ENCODE measurements around the gene SLC2A4RG. TPM values are rescaled to one million over a fixed set of nuclear protein-coding genes. Genes with fewer than 3 reads are reported as not detected.

The SLC2A4RG gene, protein sequence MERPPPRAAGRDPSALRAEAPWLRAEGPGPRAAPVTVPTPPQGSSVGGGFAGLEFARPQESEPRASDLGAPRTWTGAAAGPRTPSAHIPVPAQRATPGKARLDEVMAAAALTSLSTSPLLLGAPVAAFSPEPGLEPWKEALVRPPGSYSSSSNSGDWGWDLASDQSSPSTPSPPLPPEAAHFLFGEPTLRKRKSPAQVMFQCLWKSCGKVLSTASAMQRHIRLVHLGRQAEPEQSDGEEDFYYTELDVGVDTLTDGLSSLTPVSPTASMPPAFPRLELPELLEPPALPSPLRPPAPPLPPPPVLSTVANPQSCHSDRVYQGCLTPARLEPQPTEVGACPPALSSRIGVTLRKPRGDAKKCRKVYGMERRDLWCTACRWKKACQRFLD
- 60.9 TPM for total RNA-seq

DNA sequence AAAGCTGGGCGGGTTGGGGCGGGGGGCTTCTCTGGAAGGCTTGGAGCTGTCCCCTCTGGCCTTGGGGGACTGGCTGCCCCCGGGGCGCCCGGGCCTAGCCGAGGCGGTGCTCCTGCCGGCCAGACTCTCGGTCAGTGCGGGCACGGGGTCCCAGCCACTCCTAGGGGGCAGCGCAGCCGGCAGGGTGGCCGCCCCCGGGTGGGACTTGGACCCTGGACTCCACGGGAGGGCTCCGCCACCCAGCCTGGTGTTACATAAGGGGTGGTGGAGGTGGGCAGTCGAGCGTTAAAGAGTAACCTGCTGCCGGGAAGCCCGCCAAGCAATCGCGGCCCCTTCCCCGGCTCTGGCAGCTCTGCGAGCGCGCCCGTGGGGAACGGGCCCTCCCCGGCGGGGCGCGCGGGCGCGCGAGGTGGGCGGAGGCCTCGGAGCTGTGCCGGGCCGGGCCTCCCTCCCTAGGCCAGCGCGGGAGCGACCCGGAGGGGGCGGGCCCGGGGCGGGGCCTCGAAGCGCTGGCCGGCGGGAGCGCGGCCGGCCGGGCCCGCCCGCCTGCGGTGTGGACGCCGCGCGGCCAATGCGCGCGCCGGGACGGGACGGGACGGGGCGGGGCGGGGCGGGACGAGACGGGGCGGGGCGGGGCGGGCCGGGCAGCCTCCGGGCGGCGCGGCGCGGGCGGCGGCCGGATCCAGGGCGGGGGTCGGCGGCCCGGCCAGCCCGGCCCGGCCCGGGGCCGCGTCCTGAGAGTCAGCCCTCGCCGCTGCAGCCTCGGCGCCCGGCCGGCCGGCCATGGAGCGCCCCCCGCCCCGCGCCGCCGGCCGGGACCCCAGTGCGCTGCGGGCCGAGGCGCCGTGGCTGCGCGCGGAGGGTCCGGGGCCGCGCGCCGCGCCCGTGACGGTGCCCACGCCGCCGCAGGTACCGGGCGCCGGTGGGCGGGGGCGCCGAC is at the start of gene SLC2A4RG:
TSS of gene SLC2A4RG (plus strand) at position 647 of the 940 bp plus-strand sequence. CDS start at position 784, 137 bp downstream.
- peak; percentile 64 for ATAC-seq

DNA sequence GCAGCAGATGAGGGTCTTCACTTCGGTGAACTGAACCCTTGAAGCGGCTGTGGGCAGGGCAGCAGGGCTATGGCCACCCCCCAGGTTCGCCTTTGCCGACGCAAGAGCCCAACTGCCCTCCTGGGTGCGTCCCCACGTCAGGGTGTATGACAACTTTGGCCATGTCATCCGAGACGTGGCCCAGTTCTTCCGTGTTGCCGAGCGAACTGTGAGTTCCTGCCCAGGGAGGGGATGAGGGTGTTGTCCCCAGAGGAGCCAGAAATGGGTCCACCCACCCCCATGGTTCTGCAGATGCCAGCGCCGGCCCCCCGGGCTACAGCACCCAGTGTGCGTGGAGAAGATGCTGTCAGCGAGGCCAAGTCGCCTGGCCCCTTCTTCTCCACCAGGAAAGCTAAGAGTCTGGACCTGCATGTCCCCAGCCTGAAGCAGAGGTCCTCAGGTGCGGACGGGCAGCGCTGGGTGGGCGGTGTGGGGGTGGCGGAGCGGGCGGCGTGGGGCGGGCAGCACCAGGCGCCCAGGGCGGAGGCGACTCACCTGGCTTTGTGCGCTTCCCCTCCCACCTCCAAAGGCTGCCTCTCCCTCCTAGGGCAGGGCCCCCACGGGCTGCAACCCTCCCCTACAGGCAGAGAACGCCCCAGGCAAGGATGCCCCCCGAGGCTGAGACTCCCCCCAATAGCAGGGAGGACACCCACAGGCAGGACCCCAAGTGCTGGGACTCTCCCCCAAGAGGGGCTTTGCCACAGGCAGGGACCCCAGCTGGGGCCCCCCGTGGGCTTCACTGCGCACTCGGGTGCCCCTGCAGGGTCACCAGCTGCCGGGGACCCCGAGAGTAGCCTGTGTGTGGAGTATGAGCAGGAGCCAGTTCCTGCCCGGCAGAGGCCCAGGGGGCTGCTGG is 49.3 kb upstream of the SLC2A4RG start:
- no peak for ATAC-seq

DNA sequence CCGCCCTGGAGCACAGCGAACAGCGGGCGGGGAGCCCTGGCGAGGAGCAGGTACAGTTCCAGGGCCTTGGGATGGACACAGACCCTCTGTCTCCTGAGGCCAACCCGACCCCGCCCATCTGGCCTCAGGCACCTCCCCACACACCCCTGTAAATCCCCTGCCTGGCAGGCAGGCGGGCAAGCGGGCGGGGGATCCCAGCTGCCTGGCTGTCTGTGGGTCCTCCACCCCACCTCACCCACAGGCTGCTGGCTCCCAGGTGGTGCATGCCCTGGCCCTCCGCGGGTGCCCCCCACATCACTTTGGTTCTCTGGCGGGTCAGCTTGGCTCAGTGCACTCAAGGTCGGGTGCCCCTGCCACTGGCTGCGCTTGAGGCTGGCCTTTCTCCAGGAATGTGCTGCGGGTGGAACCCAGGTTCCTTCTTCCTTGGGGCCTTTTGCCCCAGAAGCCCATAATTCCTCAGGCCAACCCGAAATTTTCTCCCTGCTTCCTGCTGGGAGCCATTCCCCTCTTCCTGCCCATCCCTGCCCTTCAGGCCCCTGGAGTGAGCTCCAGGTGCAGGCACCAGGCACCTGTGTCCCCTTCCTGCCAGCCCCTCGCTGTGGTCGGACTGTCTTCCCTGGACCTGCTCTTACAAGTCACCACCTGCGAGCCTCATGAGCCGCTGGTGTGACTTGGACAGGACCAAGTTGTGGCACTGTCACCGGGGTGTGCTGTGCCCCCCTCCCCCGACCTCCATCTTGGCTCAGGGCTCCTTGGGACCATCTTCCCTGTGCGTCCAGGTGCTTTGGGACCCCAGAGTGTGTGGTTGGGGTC is 48.5 kb upstream of the SLC2A4RG start:
- ATAC-seq = no peak

DNA sequence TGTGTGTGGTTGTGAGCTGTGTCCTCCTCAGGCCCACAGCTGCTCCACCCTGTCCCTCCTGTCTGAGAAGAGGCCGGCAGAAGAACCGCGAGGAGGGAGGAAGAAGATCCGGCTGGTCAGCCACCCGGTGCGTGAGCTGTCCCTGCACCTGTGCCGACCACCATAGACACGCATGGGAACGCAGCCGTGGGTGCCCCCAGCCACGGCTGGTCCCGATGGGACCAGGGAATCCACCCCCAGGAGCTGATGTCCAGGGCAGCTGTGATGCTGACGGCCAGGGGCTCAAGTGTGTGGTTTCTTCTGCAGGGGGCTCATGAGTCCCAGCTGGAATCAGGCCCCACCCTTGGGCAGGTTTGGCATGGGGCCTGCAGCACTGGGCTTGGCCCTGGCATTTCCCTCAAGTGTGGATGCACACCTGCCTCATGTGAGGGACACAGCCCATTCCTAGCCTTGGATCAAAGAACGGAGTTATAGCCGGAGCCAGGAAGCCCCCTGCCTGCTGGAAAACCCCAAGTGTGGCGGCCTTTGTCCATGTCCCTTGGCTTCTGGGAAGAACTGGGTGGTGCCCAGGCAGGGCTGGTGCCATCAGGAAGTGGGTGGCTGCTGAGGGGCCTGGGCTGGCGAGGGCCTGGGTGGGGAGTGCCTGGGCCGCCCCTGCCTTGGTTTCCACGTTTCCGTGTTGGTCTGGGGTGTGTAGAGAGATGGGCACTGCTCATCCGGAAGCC is 47.7 kb upstream of the SLC2A4RG start:
- no peak for ATAC-seq

DNA sequence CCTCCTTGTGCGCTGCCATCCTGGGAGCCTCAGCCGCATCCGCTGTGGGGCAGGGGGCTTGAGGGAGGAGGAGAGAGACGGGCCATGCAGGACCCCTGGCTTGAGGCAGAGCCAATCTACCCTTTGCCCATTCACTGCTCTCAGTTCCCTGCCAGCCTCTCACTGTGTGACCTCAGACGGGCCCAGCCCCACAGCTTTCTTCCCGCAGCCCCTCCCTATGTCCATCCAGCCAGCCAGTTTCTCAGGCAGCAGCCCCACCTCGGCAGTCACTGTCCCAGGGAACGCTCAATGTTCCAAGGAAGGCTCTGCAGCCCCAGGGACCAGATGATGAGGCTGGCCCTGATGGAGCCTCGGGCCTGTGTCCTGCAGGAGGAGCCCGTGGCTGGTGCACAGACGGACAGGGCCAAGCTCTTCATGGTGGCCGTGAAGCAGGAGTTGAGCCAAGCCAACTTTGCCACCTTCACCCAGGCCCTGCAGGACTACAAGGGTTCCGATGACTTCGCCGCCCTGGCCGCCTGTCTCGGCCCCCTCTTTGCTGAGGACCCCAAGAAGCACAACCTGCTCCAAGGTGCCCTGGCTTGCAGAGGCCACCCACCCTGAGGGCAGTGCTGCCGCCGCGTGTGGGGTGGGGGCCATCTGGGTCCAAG is 47.0 kb upstream of the SLC2A4RG start:
- ATAC-seq = no peak

DNA sequence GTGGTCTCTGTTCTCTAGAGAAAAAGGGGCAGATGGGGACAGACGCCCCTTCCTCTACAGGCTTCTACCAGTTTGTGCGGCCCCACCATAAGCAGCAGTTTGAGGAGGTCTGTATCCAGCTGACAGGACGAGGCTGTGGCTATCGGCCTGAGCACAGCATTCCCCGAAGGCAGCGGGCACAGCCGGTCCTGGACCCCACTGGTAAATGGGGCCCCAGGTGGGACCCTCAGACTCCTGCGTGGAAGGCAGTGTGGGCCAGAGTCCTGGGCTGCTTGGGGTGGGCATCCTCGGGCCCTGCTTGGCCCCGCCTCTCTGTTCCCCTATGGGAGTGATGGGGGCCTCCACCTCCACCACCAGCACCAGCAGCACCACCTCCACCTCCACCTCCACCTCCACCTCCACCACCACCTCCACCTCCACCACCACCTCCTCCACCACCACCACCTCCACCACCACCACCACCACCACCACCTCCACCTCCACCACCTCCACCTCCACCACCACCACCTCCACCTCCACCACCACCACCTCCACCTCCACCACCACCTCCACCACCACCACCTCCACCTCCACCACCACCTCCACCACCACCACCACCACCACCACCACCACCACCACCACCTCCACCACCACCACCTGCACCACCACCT is 46.4 kb upstream of the SLC2A4RG start:
- ATAC-seq = no peak

DNA sequence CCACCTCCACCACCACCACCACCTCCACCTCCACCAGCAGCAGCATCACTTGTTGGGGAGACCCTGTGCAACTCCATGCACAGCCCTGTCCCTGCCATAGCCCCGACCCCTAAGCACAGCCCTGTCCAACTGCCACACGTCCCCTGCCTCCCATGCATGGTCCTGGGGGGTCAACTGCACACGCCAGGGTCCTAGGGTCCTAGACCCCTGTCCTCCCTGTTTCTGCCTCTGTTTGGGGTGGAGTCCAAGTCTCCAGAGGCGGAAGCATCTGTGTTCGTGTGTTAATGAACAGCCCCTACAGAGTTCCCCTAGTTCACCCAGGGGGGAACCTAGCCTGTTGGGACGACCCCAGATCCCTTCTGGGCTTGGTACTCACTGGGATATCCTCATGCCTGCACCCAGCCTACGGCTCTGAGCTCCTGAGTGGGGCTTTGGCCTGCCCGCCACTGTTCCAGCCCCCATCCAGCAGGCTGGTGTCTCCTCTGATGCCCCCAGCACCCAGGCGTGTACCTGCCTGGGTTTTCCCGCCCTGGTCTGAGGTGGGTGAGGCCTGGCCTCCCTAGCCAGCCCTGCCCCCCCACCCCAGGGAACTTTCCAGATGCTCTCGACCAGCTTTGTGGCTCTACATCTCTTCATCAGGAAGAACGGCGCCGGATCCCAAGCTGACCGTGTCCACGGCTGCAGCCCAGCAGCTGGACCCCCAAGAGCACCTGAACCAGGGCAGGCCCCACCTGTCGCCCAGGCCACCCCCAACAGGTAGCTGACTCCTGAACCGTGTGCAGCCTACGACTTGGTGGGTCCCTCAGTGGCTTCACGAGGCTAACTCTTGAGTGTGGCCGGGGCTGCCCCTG is 45.6 kb upstream of the SLC2A4RG start:
- ATAC-seq = no peak

DNA sequence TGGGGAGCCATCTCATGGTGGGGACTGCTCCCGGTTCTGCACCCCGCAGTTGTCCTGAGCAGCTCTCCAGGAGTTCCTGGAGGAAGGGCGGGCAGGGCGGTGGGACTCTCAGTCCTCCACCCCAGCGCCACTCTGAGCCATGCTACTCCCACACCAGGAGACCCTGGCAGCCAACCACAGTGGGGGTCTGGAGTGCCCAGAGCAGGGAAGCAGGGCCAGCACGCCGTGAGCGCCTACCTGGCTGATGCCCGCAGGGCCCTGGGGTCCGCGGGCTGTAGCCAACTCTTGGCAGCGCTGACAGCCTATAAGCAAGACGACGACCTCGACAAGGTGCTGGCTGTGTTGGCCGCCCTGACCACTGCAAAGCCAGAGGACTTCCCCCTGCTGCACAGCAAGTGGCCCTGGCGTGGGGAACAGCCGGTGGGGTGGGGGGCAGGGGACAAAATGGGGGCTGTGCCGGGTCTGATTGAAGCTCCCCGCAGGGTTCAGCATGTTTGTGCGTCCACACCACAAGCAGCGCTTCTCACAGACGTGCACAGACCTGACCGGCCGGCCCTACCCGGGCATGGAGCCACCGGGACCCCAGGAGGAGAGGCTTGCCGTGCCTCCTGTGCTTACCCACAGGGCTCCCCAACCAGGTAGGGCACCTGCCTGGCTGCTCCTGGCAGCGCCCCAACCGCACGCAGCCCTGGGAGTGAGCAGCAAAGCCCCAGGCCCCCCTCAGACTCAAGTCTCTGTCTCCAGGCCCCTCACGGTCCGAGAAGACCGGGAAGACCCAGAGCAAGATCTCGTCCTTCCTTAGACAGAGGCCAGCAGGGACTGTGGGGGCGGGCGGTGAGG is 44.8 kb upstream of the SLC2A4RG start:
- peak; percentile 4 for ATAC-seq

DNA sequence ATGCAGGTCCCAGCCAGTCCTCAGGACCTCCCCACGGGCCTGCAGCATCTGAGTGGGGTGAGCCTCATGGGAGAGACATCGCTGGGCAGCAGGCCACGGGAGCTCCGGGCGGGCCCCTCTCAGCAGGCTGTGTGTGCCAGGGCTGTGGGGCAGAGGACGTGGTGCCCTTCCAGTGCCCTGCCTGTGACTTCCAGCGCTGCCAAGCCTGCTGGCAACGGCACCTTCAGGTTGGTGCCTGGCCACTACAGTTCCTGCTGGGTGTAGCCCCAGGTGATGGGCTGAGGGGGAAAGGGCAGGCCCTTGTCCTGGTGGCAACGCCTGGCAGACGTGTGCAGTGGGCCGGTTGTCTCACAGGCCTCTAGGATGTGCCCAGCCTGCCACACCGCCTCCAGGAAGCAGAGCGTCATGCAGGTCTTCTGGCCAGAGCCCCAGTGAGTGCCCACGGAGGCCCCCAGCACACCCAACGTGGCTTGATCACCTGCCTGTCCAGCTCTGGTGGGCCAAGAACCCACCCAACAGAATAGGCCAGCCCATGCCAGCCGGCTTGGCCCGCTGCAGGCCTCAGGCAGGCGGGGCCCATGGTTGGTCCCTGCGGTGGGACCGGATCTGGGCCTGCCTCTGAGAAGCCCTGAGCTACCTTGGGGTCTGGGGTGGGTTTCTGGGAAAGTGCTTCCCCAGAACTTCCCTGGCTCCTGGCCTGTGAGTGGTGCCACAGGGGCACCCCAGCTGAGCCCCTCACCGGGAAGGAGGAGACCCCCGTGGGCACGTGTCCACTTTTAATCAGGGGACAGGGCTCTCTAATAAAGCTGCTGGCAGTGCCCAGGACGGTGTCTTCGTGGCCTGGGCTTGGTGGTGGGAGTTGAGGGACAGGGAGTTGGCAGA is 43.9 kb upstream of the SLC2A4RG start:
- ATAC-seq = peak; percentile 16

DNA sequence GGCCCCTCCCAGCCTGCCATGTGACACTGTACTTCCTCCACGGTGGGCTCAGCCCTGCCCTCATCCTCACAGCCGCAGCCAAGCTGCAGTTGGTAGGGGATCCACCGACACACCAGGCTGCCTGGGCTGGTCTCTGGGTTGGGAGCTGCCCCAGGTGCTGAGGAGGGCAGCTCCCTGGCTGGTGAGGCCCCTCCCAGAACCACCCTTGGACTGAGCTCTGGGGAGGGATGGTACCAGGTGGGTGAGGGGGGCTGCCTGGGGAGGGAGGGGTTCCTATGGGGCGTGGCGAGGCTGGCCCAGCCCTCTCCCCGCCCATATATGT is 43.3 kb upstream of the SLC2A4RG start:
- ATAC-seq = peak; percentile 49

DNA sequence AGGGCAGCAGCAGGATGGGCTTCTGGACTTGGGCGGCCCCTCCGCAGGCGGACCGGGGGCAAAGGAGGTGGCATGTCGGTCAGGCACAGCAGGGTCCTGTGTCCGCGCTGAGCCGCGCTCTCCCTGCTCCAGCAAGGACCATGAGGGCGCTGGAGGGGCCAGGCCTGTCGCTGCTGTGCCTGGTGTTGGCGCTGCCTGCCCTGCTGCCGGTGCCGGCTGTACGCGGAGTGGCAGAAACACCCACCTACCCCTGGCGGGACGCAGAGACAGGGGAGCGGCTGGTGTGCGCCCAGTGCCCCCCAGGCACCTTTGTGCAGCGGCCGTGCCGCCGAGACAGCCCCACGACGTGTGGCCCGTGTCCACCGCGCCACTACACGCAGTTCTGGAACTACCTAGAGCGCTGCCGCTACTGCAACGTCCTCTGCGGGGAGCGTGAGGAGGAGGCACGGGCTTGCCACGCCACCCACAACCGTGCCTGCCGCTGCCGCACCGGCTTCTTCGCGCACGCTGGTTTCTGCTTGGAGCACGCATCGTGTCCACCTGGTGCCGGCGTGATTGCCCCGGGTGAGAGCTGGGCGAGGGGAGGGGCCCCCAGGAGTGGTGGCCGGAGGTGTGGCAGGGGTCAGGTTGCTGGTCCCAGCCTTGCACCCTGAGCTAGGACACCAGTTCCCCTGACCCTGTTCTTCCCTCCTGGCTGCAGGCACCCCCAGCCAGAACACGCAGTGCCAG is 42.8 kb upstream of the SLC2A4RG start, which contains the start of gene TNFRSF6B:
TSS of gene TNFRSF6B (plus strand) at position 25 of the 729 bp plus-strand sequence. CDS start at position 141, 116 bp downstream.
- peak; percentile 3 for ATAC-seq

DNA sequence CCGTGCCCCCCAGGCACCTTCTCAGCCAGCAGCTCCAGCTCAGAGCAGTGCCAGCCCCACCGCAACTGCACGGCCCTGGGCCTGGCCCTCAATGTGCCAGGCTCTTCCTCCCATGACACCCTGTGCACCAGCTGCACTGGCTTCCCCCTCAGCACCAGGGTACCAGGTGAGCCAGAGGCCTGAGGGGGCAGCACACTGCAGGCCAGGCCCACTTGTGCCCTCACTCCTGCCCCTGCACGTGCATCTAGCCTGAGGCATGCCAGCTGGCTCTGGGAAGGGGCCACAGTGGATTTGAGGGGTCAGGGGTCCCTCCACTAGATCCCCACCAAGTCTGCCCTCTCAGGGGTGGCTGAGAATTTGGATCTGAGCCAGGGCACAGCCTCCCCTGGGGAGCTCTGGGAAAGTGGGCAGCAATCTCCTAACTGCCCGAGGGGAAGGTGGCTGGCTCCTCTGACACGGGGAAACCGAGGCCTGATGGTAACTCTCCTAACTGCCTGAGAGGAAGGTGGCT is 42.2 kb upstream of the SLC2A4RG start:
- peak; percentile 1 for ATAC-seq

DNA sequence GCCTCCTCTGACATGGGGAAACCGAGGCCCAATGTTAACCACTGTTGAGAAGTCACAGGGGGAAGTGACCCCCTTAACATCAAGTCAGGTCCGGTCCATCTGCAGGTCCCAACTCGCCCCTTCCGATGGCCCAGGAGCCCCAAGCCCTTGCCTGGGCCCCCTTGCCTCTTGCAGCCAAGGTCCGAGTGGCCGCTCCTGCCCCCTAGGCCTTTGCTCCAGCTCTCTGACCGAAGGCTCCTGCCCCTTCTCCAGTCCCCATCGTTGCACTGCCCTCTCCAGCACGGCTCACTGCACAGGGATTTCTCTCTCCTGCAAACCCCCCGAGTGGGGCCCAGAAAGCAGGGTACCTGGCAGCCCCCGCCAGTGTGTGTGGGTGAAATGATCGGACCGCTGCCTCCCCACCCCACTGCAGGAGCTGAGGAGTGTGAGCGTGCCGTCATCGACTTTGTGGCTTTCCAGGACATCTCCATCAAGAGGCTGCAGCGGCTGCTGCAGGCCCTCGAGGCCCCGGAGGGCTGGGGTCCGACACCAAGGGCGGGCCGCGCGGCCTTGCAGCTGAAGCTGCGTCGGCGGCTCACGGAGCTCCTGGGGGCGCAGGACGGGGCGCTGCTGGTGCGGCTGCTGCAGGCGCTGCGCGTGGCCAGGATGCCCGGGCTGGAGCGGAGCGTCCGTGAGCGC is 41.6 kb upstream of the SLC2A4RG start:
- ATAC-seq = no peak

DNA sequence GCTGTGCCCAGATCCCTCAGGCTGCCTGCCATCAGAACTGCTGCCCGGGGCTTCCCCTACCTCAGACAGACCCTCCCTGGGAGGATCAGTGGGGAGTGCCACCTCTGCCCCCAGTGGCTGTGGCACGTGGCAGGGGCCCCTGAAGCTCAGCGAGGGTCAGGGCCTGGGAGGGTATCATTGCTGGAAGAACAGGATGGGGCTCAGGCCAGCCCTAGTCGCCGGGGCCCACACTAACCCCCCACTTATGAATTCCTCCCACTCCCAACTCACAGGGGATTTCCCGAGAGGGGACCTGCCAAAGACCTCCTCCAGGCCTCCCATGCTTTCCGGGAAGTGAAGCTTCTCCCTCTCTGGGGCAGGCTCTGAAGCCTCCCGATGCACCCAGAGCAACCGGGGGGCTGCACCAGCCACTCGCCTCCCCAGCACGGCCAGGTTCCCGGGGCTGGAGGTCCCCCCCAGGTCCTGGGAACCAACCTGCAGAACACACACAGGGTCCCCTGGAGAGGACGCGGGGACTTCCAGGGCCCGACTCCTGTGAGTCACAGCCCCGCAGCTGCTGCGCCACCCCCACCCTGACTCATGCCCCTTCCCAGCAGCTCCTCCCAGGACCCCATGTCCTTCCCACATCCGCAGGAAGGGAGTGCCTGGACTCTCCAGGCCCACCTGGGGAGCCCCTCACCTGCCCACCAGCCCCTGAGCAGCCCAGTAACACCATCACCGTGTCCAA is 40.7 kb upstream of the SLC2A4RG start:
- ATAC-seq = peak; percentile 63
